Measurements from ENCODE around the gene RNF14. TPM values are rescaled to one million over a fixed set of nuclear protein-coding genes. Genes with fewer than 3 reads are reported as not detected.
A peak's percentile ranks its signal among the peaks of the same experiment; 100 is the strongest.
"Not testable (repeated sequence)": the region's sequence is repeated elsewhere in the genome, so short reads cannot be mapped to it uniquely, and the experiment has no call there.

The RNF14 gene
- total RNA-seq, 2 donors from 2014 or later, result 38.2 to 43.5 TPM

- DNase-seq (ENCODE audit: low spot score), result no peak
- Mint-ChIP-seq H3K4me1 (ENCODE audit: low read depth in 2 of 2) (peaks cover 47 to 51% of the 10 kb centered on the region in 2 donors), H3K27ac (peak overlapping the region in 1 of 2 donors; percentile 40), H3K36me3 (no peaks in the 10 kb centered on the region), H3K27me3 (peaks cover 5 to 11% of the 10 kb centered on the region in 2 donors), H3K4me3 (no peak overlapping the region), H3K9me3 (peaks cover 3% of the 10 kb centered on the region)
- ATAC-seq, result no peak
Observed at GRCh38 chr5:142020122-142020659, 51.3 kb downstream of the RNF14 start.

- peaks cover 5 to 11% of the 10 kb centered on the region in 2 donors for H3K27me3 Mint-ChIP-seq
- no peak overlapping the region for H3K4me3 Mint-ChIP-seq
- ATAC-seq (no peak), DNase-seq (ENCODE audit: low spot score) (no peak)
- H3K9me3 Mint-ChIP-seq, result peaks cover 3% of the 10 kb centered on the region
- H3K36me3 Mint-ChIP-seq, result no peaks in the 10 kb centered on the region
- H3K27ac Mint-ChIP-seq, result no peak overlapping the region
- H3K4me1 Mint-ChIP-seq (ENCODE audit: low read depth in 2 of 2), result peaks cover 20 to 22% of the 10 kb centered on the region in 2 donors
Observed at GRCh38 chr5:142023836-142024235, 54.9 kb downstream of the RNF14 start.

- H3K27me3 Mint-ChIP-seq, result peaks cover 3 to 11% of the 10 kb centered on the region in 2 donors
- H3K4me1 Mint-ChIP-seq (ENCODE audit: low read depth in 2 of 2), result peaks cover 16% of the 10 kb centered on the region in 2 donors
- DNase-seq (ENCODE audit: low spot score) (peak; percentile 90), ATAC-seq (peak; percentile 100)
- H3K36me3 Mint-ChIP-seq, result no peaks in the 10 kb centered on the region
- peaks cover 3% of the 10 kb centered on the region for H3K9me3 Mint-ChIP-seq
- H3K27ac Mint-ChIP-seq, result peak overlapping the region; percentile 90 to 97
- peak overlapping the region; percentile 84 for H3K4me3 Mint-ChIP-seq
Observed at GRCh38 chr5:142024771-142025304, 55.9 kb downstream of the RNF14 start.

GRCh38 chr5:142025637-142026036, 56.7 kb downstream of the RNF14 start:
- peaks cover 3 to 11% of the 10 kb centered on the region in 2 donors for H3K27me3 Mint-ChIP-seq

GRCh38 chr5:142032150-142032549, 63.2 kb downstream of the RNF14 start:
- no peaks in the 10 kb centered on the region for H3K9me3 Mint-ChIP-seq
- no peak for ATAC-seq
- H3K36me3 Mint-ChIP-seq, result no peaks in the 10 kb centered on the region
- DNase-seq (ENCODE audit: low spot score), result no peak
- H3K27me3 Mint-ChIP-seq, result peaks cover 8 to 23% of the 10 kb centered on the region in 2 donors
- H3K4me1 Mint-ChIP-seq (ENCODE audit: low read depth in 2 of 2), result no peaks in the 10 kb centered on the region
- no peak overlapping the region for H3K27ac Mint-ChIP-seq
- H3K4me3 Mint-ChIP-seq, result no peak overlapping the region

More at GRCh38 chr5:142025637-142026036, 56.7 kb downstream of the RNF14 start:
- ATAC-seq, result no peak
- Mint-ChIP-seq H3K27ac (peak overlapping the region; percentile 90 to 97), H3K4me1 (ENCODE audit: low read depth in 2 of 2) (peaks cover 13 to 16% of the 10 kb centered on the region in 2 donors), H3K9me3 (no peaks in the 10 kb centered on the region), H3K36me3 (no peaks in the 10 kb centered on the region), H3K4me3 (peak overlapping the region; percentile 84)
- DNase-seq (ENCODE audit: low spot score), result no peak

- Mint-ChIP-seq H3K9me3 (no peaks in the 10 kb centered on the region), H3K27me3 (peaks cover 8 to 26% of the 10 kb centered on the region in 2 donors), H3K4me3 (no peak overlapping the region), H3K36me3 (no peaks in the 10 kb centered on the region), H3K27ac (no peak overlapping the region), H3K4me1 (ENCODE audit: low read depth in 2 of 2) (no peaks in the 10 kb centered on the region)
- ATAC-seq (no peak), DNase-seq (ENCODE audit: low spot score) (no peak)
Observed at GRCh38 chr5:142032747-142033631, 64.1 kb downstream of the RNF14 start.

GRCh38 chr5:142033632-142034567, 65.0 kb downstream of the RNF14 start:
- H3K4me3 Mint-ChIP-seq; H3K27ac Mint-ChIP-seq; ATAC-seq; H3K4me1 Mint-ChIP-seq (ENCODE audit: low read depth in 2 of 2); H3K36me3 Mint-ChIP-seq; DNase-seq (ENCODE audit: low spot score); H3K9me3 Mint-ChIP-seq: not testable (repeated sequence)
- H3K27me3 Mint-ChIP-seq, result peaks cover 8 to 29% of the 10 kb centered on the region in 2 donors

- ATAC-seq (no peak), DNase-seq (ENCODE audit: low spot score) (no peak)
- Mint-ChIP-seq H3K27ac (no peak overlapping the region), H3K9me3 (no peaks in the 10 kb centered on the region), H3K4me1 (ENCODE audit: low read depth in 2 of 2) (no peaks in the 10 kb centered on the region), H3K36me3 (no peaks in the 10 kb centered on the region), H3K27me3 (peaks cover 8 to 34% of the 10 kb centered on the region in 2 donors), H3K4me3 (no peak overlapping the region)
Observed at GRCh38 chr5:142034994-142035393, 66.1 kb downstream of the RNF14 start.

- Mint-ChIP-seq H3K27ac (no peak overlapping the region), H3K27me3 (peaks cover 8 to 31% of the 10 kb centered on the region in 2 donors), H3K9me3 (no peaks in the 10 kb centered on the region), H3K36me3 (no peaks in the 10 kb centered on the region), H3K4me1 (ENCODE audit: low read depth in 2 of 2) (no peaks in the 10 kb centered on the region), H3K4me3 (no peak overlapping the region)
- no peak for DNase-seq (ENCODE audit: low spot score)
- no peak for ATAC-seq
Observed at GRCh38 chr5:142036918-142037317, 68.0 kb downstream of the RNF14 start.

GRCh38 chr5:142037599-142037998, 68.7 kb downstream of the RNF14 start:
- H3K27me3 Mint-ChIP-seq, result peaks cover 10 to 30% of the 10 kb centered on the region in 2 donors
- not testable (repeated sequence) for ATAC-seq; H3K27ac Mint-ChIP-seq; H3K4me3 Mint-ChIP-seq; H3K36me3 Mint-ChIP-seq; DNase-seq (ENCODE audit: low spot score); H3K4me1 Mint-ChIP-seq (ENCODE audit: low read depth in 2 of 2); H3K9me3 Mint-ChIP-seq

GRCh38 chr5:142038735-142039134, 69.8 kb downstream of the RNF14 start:
- ATAC-seq, result no peak
- Mint-ChIP-seq H3K9me3 (no peaks in the 10 kb centered on the region), H3K27ac (no peak overlapping the region), H3K36me3 (no peaks in the 10 kb centered on the region), H3K4me3 (no peak overlapping the region), H3K27me3 (peaks cover 10 to 24% of the 10 kb centered on the region in 2 donors), H3K4me1 (ENCODE audit: low read depth in 2 of 2) (no peaks in the 10 kb centered on the region)
- DNase-seq (ENCODE audit: low spot score), result no peak
